ENCODE results near the gene TAL2. TPM values are rescaled to one million over a fixed set of nuclear protein-coding genes. Genes with fewer than 3 reads are reported as not detected.

TAL2 gene
- polyA plus RNA-seq, 1 of the 3 experiments (the other 2 are of a cell fraction): 0.15 TPM

- no peak for TF ChIP-seq USF1 (IDR thresholded peaks at IDR 0.05; ENCODE audit: borderline replicate concordance, low read depth)
- no peak for TF ChIP-seq RXRA (IDR thresholded peaks at IDR 0.05; ENCODE audit: borderline replicate concordance, low read depth)
These were observed 34.0 kb downstream of the TAL2 start (continued) for GRCh38 chr9:105696219-105696793.

- Histone ChIP-seq H2AFZ (ENCODE audit: low read depth) (no peak overlapping the region), H3F3A (replicated peaks; ENCODE audit: insufficient read depth) (no peaks in the 10 kb centered on the region), H4K20me1 (ENCODE audit: insufficient read depth) (no peaks in the 10 kb centered on the region), H3K27ac (ENCODE audit: low read depth in 2 of 2, low read length in 1 of 2) (no peak overlapping the region), H3K9me3 (no peaks in the 10 kb centered on the region), H3K4me1 (ENCODE audit: control insufficient read depth in 1 of 2, insufficient read depth in 2 of 2, low read depth in 1 of 2, low read length in 1 of 2) (peaks cover 0 to 9% of the 10 kb centered on the region in 2 experiments; a peak in 2 of 4 replicates), H3K9ac (no peak overlapping the region), H3K36me3 (replicated peaks in 1 of 2; ENCODE audit: control insufficient read depth in 1 of 2, insufficient read depth in 2 of 2, low read length in 1 of 2) (no peaks in the 10 kb centered on the region), H3K79me2 (ENCODE audit: insufficient read depth) (no peaks in the 10 kb centered on the region), H3K9me2 (no peaks in the 10 kb centered on the region), H3K27me3 (ENCODE audit: insufficient read depth) (peaks cover 5% of the 10 kb centered on the region; the same call in 1 of the 2 replicates), H3K4me2 (no peak overlapping the region), H3K4me3 (ENCODE audit: low read depth in 2 of 2, low read length in 1 of 2) (no peak overlapping the region)
- no peak for DNase-seq
- ChIA-PET POLR2A (no interaction called here), CTCF (no interaction called here)
- 93% methylated on average over 4 of the region's 4 CpGs for WGBS (ENCODE audit: low lambda C conversion rate)
- TF ChIP-seq JUND (IDR thresholded peaks at IDR 0.05) (no peak), CHD2 (IDR thresholded peaks at IDR 0.05; ENCODE audit: low read length, partially characterized antibody) (no peak), RAD21 (IDR thresholded peaks at IDR 0.05; ENCODE audit: low read length) (no peak), GATA2 (CRISPR knock-in tag; IDR thresholded peaks at IDR 0.05) (no peak)
These were observed 35.6 kb downstream of the TAL2 start for GRCh38 chr9:105697871-105698270.

GRCh38 chr9:105698348-105698870 is 36.2 kb downstream of the TAL2 start:
- Histone ChIP-seq H2AFZ (ENCODE audit: low read depth) (no peak overlapping the region), H3K4me3 (ENCODE audit: low read depth in 2 of 2, low read length in 1 of 2) (no peak overlapping the region), H3K9me2 (no peaks in the 10 kb centered on the region), H4K20me1 (ENCODE audit: insufficient read depth) (no peaks in the 10 kb centered on the region), H3K79me2 (ENCODE audit: insufficient read depth) (no peaks in the 10 kb centered on the region), H3K4me1 (ENCODE audit: control insufficient read depth in 1 of 2, insufficient read depth in 2 of 2, low read depth in 1 of 2, low read length in 1 of 2) (peaks cover 0 to 9% of the 10 kb centered on the region in 2 experiments; a peak in 2 of 4 replicates), H3K4me2 (no peak overlapping the region), H3K9ac (no peak overlapping the region), H3K36me3 (replicated peaks in 1 of 2; ENCODE audit: control insufficient read depth in 1 of 2, insufficient read depth in 2 of 2, low read length in 1 of 2) (no peaks in the 10 kb centered on the region), H3F3A (replicated peaks; ENCODE audit: insufficient read depth) (no peaks in the 10 kb centered on the region), H3K9me3 (no peaks in the 10 kb centered on the region), H3K27me3 (ENCODE audit: insufficient read depth) (peaks cover 3% of the 10 kb centered on the region; the same call in 1 of the 2 replicates), H3K27ac (ENCODE audit: low read depth in 2 of 2, low read length in 1 of 2) (no peak overlapping the region)
- DNase-seq: no peak
- ChIA-PET POLR2A (no interaction called here), CTCF (no interaction called here)
- 89% methylated on average over 1 of the region's 1 CpG for WGBS (ENCODE audit: low lambda C conversion rate)
- TF ChIP-seq EP300 (IDR thresholded peaks at IDR 0.05; ENCODE audit: borderline replicate concordance in 1 of 2, low read depth in 1 of 2, low read length in 1 of 2) (no peak), IRF3 (IDR thresholded peaks at IDR 0.05; ENCODE audit: low read depth, low read length) (no peak), GATA2 (CRISPR knock-in tag; IDR thresholded peaks at IDR 0.05) (no peak), TCF12 (IDR thresholded peaks at IDR 0.05) (no peak), GABPA (IDR thresholded peaks at IDR 0.05; ENCODE audit: low read depth) (no peak), SMC3 (IDR thresholded peaks at IDR 0.05; ENCODE audit: low read depth, low read length) (no peak)
